GM15510 (cell line): ENCODE data around the gene LARGE1.

ENCODE experiments used
- POLR2A ChIP-seq: IDR thresholded peaks from 3 replicates; pipeline ENCODE4 v1.6.1; 2011; ENCODE audit warnings: borderline replicate concordance; ENCODE audit not compliant: insufficient read length; ENCODE audit errors: extremely low read depth

The LARGE1 gene

DNA sequence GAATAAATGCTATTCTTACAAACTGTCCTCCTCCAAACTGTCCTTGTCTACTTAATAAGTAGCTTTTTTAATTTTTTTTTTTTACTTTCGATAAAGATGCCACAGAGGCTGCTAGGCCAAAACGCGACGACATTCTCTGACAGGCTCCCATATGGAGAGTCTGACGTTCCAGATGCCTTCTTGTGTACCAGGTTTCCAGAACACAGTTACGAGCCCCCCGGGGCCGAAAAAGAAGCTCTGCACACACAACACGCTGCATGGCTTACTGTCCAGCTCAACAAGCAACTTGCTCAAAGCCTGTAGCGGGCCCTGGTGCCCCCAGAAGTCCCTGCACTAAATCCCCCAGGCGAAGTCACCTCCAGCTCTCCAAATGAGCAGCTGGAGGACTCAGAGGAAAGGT lies 39.3 kb downstream of the LARGE1 start:
- TF ChIP-seq POLR2A = no peak

DNA sequence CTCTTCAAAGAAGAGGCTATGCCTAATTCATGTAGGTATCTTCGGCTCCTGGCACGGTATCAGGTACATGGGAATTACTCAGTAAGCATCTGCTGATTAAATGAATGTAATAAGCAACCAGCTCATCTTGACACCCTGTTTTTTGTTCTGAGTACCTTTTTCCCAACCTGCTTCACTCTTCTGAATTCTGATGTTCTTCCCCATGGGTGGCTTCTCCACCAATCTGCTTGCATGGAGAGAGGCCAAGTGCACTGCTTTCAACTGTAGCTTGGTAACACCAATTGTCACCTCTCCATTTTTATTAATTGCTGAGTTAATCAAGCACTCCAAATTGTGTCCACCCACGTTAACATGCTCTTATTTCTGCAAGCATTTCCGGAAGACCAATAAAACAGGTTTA lies 40.5 kb downstream of the LARGE1 start:
- no peak for TF ChIP-seq POLR2A

DNA sequence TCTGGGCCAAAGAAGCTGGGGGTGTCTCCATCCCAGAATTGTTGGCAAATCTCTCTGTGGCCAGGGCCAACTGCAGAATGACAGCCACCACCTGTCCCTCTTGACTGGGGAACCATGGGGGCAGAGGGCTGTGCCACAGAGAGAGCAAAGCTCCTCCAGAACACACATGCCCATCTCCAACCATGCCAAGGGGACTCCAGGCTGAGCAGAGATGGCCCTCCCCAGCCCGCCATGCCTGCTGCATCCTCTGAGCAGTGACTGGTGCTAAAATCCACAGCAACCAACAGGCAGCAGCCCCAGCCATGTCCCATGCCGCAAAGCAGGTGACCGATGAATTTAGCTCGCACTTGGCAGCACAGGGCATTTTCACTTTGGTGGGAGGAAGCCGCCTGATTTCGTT lies 45.0 kb downstream of the LARGE1 start:
- no peak for TF ChIP-seq POLR2A

DNA sequence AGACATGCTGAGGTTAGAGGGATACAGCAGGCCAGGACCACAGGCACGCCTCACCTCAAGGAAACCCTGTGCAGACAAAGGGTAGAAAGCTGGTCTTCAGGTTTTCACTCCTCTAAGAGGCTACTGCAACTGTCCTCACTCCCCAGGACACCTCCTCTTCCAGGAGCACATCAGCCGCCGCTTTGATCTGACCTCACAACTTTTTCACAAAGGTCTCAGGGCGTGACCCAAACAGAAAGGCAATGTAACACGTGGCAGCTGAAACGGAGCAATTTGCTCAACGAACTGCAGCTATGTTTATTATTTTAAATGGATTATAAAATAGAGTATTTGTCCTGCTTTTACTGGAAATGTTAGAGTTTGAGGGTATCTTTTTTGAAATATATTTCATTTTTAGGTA lies 46.1 kb downstream of the LARGE1 start:
- TF ChIP-seq POLR2A = no peak

DNA sequence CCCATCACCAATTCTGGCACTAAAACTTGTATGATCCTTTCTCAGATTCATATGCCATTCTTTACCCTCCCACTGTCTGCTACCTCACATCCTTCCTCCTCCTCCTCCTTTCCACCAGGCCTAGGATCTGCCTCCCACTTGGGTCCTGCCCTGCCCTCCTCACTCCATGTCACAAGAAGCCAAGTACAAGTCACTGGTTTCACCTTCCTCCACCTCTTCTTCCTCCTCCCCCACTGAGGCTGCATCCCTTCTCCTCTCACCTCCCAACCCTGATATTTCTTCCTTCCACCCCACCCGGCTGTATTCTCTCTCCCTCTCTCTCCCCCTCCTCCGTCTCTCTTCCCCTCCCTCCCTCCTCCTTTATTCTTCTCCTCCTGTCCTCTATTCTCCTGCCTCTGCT lies 46.6 kb downstream of the LARGE1 start:
- no peak for TF ChIP-seq POLR2A

DNA sequence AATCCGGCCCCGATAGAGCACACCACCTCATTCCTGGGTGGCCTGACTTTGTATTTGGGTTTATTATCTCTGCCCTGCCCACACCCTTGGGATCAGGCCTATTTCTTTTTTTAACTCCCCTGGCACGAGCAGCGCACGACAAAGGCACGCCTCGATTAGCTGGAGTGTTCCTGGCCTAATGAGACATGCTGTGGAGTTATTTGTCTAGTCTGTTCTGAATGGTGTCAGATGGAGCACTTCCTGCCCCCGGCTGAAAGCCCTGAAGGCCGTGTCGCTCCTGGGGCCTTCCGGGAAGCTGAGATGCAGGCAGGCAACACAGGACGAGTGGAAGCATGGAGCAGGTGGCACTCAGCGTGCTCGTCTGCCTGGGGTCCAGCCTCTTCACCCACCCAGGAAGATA lies 47.1 kb downstream of the LARGE1 start:
- no peak for TF ChIP-seq POLR2A

DNA sequence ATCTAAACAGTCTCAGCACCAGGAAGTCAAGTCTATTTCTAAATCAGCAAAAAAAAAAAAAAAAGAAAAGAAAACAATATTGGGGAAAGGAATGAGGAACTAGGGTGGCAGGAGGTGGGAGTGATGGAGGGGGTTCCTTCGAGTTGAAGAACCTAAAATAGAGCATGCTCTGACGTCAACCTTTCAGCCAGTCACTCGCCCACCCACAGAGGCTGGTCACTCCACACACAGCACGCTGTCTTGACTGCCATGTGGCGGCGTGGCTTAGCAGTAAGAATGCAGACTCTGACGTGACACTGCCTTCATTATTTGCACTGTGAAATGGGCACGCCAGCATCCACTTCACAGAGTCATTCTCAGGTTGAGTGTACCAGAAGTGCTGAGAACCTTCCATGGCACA lies 48.3 kb downstream of the LARGE1 start:
- TF ChIP-seq POLR2A = no peak

DNA sequence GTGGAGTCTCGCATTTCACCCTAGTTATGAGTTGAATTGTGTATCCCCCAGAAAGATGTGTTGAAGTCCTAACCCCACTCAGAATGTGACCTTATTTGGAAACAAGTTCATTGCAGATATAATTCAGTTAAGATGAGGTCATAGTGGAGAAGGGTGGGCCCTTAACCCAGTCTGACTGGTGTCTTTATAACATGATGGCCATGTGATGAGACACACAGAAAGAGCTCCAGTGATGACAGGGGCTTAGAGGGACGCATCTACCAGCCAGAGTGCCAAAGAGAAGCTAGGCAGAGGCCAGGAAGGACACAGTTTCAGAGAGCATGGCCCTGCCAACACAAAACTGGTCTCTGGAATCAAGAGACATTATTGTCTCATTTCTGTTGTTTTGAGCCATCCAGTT lies 50.3 kb downstream of the LARGE1 start:
- TF ChIP-seq POLR2A = no peak

DNA sequence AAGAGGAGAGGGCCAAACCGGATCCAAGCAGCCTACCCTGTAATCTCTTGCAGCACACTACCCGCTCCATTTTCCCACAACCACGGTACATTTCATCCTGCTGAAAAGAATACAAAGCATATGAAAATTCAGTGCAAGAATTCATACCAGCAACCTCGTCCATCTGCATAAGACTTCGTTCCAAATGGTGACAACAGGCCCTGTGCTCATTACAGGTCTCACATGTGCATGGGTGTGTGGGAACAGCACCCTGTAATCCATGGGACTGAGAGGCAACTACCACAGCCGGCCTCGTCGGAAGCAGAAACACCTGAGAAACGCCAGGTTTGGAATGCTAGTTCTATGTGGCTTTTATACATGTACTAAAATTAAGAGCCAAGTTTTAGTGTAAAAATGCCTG lies 52.3 kb downstream of the LARGE1 start:
- TF ChIP-seq POLR2A = no peak

DNA sequence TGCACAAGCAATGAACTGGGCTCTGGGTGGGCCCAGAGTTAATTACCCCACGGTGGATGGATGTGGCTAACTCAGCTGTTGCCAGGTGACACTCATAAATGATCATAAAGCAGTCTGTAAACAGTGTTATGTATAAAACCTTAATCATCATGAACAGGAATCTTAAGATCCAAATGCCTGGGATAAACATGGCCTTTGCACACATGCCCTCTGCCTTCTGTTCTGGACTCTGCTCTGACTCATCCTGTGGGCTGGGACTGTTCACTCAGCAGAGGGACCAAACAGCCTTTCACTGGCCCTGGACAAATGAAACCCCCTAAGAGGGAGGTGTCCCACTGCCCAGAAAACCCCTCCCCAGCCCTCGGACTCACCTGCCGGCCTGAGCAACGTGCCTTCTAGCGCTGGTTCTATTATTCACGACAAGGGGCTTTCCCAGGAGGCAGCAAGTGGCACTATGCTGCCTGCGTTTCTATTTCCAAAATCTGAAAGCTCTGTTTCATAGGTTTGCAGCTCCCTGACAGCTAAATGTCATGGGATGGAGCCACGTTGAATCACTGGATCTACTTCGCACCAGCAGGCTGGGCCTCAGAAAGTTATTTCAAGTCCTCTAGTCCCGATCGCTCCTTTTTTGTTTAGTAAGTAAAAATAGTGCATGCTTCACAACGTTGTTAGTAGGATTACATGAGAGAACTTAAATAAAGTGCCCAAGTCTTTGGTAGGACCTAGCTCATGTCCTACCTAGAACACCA lies 53.0 kb downstream of the LARGE1 start:
- no peak for TF ChIP-seq POLR2A

DNA sequence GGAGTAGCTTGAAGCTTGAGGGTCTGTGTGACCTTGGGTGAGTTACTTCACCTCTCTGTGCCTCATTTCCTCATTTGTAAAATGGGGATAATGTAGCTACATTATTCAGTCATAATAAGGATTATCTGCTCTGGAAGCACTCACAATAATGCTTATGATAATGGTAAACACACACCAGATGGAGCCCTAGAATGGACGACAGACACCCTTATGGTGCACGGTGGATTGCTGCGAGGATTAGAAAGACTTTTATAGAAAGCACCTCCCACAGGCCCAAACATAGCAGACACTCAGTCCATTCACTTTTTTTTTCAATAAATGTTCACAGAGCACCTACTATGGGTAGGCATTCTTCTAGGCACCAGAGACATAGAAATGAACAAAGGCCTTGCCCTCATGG lies 53.8 kb downstream of the LARGE1 start:
- TF ChIP-seq POLR2A = no peak

DNA sequence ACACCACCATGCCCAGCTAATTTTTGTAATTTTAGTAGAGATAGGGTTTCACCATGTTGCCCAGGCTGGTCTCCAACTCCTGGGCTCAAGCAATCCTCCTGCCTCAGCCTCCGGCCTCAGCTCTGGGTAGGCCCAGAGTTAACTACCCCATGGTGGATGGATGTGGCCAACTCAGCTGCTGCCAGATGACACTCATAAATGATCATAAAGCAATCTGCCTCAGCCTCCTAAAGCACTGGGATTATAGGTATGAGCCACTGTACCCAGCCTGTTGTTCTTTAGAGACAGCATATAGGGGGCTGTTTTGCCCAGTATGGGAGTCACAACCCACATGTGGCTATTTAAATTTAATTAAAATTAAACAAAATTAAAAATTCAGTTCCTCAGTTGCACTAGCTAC lies 54.3 kb downstream of the LARGE1 start:
- TF ChIP-seq POLR2A = no peak

DNA sequence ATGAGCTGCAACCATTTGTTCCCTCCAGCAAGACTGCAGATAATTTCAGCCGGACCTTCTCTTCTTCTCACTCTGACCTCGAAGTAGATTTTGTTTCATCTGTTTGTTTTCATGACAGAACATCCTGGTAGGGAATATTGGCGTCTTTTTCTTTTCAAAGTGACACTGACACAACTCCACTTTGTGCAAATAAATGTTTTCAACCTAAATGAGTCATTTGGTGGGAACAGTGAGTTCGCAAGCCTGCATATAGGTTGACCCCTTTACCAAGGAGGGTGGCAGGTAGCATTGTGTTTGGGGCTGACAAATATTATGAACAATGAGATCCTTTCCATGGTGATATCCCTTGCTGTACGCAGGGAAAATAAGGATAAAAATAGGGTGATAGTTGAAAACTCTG lies 55.0 kb downstream of the LARGE1 start:
- no peak for TF ChIP-seq POLR2A

DNA sequence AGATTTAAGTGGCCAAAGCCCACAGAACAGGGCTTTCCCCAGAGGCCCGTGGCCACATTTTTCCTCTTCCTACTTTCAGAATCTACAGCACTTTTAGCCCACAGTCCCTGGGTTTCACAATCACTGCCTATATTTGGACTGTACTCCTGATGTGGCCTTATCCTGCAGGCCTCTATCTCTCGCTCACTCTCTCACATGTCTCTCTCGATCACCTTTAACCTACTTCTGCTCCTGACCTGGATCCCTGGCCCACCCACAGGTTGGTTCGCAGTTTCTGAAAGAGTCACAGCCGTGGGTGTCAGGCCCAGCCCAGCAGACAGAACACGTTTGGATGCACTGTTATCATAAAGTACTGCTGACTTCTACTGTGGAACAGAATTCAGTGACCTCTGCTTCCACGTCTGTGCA lies 55.5 kb downstream of the LARGE1 start:
- no peak for TF ChIP-seq POLR2A

DNA sequence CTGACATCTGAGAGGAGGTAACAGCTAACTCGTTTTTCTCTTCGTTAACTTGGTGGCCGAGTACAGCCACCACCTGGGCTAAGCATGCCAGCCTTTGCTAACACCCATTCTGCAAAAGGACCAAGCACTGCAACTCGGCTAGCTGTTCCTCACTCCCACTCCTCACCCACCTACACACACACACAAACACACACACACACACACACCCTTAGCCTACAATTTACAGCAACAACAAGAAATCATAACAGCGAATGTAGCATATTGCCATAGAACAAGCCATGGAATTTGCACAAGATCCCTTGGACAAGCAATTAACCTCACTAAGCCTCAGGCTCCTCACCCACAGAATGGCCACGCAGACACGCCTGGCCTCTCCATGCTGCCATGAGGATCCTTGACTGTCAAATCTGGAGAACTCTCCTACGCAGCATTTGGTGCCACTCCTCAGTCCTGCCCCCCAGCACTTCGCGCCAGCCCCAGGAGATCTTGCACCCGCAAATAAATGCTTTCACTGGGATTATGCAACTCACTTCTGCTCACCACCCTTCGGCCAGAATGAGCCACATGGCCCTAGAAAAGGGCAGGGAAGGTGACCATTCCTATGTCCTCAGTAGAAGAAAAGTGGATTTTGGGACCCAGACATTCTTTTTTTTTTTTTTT lies 58.9 kb downstream of the LARGE1 start:
- no peak for TF ChIP-seq POLR2A

DNA sequence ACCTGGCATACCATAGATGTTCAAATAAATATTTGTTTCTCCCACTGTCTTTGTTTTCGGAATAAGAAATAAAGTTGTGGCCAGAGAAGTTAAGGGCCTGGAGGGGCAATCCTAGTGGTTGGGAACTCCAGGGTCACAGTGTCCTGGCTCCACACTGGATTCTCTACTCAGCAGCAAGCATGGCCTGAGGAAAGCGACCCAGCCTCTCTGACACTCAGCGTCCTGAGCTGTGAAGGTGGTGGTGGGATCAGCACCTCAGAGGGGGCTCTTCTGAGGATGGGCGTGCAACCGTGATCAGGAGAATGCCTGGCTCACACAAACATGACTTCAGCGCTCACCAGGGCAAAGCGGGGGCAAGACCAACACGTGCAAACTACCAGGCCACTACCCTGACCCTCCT lies 59.9 kb downstream of the LARGE1 start:
- TF ChIP-seq POLR2A = no peak

DNA sequence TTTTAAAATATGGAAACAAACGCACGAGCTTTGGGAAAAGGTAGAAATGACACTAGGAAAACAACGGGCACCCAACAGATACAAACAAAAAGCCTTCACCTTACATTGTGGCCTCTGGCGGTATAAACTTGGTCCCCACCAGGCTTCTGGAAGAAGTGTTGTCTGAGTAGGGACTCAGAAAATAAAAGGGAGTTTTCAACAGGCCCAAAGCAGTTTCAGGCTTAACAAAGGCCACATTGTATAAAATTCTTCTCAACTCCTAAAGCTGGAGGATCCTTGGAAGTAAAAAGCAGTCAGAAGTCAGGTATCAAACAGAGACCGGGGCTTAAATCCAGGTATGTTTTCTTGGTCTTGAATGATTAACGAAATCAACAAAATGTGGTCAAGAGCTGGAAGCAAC lies 61.0 kb downstream of the LARGE1 start:
- TF ChIP-seq POLR2A = no peak

DNA sequence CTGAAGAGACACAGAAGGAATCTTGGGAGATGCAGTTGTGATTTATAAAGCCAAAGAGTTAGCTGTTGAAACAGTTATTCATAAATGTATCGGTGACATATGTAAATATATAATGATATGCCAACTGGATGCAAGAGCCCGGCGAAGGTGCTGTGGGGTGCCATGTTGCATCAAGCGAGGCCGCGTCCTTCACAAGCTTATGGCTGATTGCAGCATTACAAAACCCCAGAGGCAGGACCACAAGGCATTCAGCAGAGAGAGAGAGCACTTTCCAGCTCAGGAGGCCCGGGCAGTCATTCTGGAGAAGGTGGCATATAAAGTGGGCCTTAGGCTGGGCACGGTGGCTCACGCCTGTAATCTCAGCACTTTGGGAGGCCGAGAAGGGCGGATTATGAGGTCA lies 65.6 kb downstream of the LARGE1 start:
- no peak for TF ChIP-seq POLR2A
